Measurements from ENCODE around the gene ATF7IP.

The ATF7IP gene

DNA sequence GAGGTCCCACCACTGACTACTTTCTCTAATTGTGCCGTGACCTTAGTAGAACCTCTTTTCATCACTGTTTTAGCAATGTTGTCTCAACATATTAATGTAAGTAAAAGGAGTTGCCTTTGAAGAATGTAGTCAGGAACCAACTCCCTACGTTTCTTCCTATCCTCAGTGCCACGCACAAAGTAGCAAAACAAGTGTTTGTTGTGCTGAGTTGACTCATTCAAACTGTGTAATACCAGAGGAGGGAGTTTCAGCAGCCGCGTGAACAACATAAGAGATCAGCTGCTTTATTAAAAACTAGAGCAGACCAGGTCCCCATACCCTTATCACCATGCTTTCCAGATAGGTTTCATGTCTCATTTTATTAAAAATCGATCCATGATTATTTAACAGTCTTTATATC is 183.1 kb downstream of the ATF7IP start:
- Histone ChIP-seq H3K4me1 (ENCODE audit: insufficient read depth, low read length) (no peaks in the 10 kb centered on the region), H3K4me3 (ENCODE audit: low read length) (no peak overlapping the region), H2AFZ (ENCODE audit: low read depth, low read length) (no peak overlapping the region), H3K9me3 (ENCODE audit: low read length) (no peaks in the 10 kb centered on the region), H3K36me3 (ENCODE audit: insufficient read depth, low read length) (no peaks in the 10 kb centered on the region), H3K27me3 (ENCODE audit: insufficient read depth, low read length) (no peaks in the 10 kb centered on the region)

Measured in neuron (in vitro differentiated cells).